ENCODE data around the gene BCAS2.

BCAS2 gene

GRCh38 chr1:114554577-114554976 is 26.8 kb downstream of the BCAS2 start:
- no peak for DNase-seq

GRCh38 chr1:114552106-114552639 is 29.2 kb downstream of the BCAS2 start:
- DNase-seq: no peak

- no peak for DNase-seq
These were observed 30.0 kb downstream of the BCAS2 start for GRCh38 chr1:114551400-114551799.

- no peak for DNase-seq
These were observed 31.1 kb downstream of the BCAS2 start for GRCh38 chr1:114550336-114550735.

- no peak for DNase-seq
These were observed 32.3 kb downstream of the BCAS2 start for GRCh38 chr1:114549137-114549536.

- DNase-seq: no peak
These were observed 34.3 kb downstream of the BCAS2 start for GRCh38 chr1:114547076-114547475.

GRCh38 chr1:114545796-114546195 is 35.6 kb downstream of the BCAS2 start:
- no peak for DNase-seq

- no peak for DNase-seq
These were observed 36.1 kb downstream of the BCAS2 start for GRCh38 chr1:114545315-114545714.

- DNase-seq: no peak
These were observed 40.6 kb downstream of the BCAS2 start for GRCh38 chr1:114540821-114541220.

GRCh38 chr1:114540272-114540671 is 41.1 kb downstream of the BCAS2 start:
- DNase-seq: no peak

- DNase-seq: no peak
These were observed 45.4 kb downstream of the BCAS2 start for GRCh38 chr1:114536043-114536442.

- no peak for DNase-seq
These were observed 46.0 kb downstream of the BCAS2 start for GRCh38 chr1:114535401-114535800.

- no peak for DNase-seq
These were observed 50.3 kb downstream of the BCAS2 start for GRCh38 chr1:114531094-114531493.

- DNase-seq: no peak
These were observed 51.2 kb downstream of the BCAS2 start for GRCh38 chr1:114530224-114530623.

GRCh38 chr1:114524944-114525343 is 56.5 kb downstream of the BCAS2 start:
- DNase-seq: no peak

- no peak for DNase-seq
These were observed 59.2 kb downstream of the BCAS2 start for GRCh38 chr1:114522264-114522575.

GRCh38 chr1:114521396-114522263 is 59.8 kb downstream of the BCAS2 start:
- DNase-seq: no peak

Measured in NCI-H1105 (cell line).